Stimulated activated CD4-positive, alpha-beta T cell treated with anti-CD3 and anti-CD28 coated beads, Interleukin-15, amount 100 ng/mL, for 1 hour (primary cell): ENCODE results near the gene ZFYVE21.
"Not testable (repeated sequence)": the region's sequence is repeated elsewhere in the genome, so short reads cannot be mapped to it uniquely, and the experiment has no call there.

Source experiments
- DNase-seq, 2 donors: peaks; one replicate each; pipeline ENCODE4 v3.0.0-alpha.2; 2020; ENCODE audit warnings: low read depth in 1 of 2, low spot score in 1 of 2

Gene ZFYVE21

GRCh38 chr14:103762036-103762435 is 46.4 kb downstream of the ZFYVE21 start:
- no peak for DNase-seq

DNA sequence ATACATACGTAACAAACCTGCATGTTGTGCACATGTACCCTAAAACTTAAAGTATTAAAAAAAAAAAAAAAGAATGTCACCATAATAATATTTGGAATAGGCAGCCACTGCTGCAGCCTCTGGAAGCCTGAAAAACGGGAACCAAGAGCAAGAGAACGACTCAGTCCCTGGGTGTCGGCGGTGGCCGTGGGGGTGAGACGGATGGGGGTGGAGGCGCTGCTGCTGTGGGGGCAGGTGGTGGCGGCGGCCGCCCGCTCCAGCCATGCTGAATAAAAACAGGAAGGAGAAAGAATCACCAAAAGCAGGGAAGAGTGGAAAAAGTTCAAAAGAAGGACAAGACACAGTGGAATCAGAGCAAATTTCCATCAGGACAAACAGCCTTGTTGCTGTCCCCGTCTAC is 46.9 kb downstream of the ZFYVE21 start:
- no peak for DNase-seq

DNA sequence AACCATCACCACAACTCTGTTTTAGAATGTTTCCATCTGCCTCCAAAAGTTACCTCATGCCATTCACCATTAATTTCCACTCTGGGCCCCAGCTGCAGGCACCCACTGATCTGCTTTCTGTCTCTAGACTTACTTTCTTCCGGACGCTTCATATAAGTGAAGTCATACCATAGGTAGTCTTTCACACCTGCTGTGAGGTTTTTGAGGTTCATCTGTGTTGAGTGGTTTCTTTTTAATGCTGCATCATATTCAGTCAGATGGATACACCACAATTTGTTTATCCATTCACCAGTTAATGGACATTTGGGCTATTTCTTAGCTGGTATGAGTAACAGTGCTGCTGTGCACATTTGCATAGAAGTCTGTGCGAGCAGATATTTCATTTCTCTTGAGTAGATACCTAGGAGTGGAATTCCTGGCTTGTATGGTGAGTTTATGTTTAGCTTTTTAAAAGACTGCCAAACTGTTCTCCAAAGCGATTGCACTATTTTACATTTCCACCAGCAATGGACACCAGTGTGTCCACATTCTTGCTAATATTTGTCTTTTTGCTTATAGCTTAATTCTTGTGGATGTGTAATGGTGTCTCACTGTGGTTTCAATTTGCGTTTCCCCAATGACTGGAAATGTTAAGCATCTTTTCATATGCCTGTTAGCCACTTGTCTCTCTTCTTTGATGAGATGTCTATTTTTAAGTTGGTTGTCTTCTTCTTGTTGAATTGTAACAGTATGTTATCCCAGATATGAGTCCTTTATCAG is 48.3 kb downstream of the ZFYVE21 start:
- DNase-seq = no peak

GRCh38 chr14:103765526-103765925 is 49.9 kb downstream of the ZFYVE21 start:
- no peak for DNase-seq

GRCh38 chr14:103767336-103767894 is 51.8 kb downstream of the ZFYVE21 start:
- DNase-seq = no peak

DNA sequence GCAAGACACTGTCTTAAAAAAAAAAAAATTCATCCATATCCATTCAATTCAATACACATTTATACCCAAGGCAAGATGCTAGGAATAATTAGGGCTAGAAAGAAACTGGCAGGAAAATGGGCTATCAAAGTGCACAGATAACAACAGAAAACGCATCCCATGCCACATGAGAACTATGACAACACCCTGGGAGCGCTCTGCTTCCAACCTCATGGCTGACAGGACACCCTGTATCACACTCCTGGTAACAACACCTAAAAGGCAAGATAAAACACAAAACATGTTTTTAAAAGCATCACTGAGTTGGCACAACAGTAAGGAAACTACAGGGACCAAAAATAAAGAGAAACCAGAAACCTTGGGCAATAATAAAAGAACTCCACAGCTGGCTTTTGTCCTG is 54.9 kb downstream of the ZFYVE21 start:
- no peak for DNase-seq

DNA sequence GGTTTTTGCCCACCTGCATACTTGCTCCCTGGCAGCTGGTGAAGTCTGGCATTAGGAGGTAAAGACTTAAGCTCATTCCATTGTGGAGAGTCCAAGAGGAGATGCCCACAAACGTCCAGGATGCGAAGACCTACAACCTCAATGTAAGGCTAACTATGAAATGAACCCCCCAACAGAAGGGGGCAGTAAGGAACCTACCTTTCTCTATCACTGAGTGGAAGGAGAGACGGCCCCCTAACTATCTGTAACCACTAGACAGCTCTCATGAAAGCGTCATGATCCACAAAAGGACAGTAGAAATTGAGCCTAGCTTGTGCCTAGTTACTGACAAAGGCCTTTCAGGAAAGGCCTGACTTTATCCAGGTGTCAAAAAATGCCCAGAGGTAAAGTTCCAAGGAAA is 55.3 kb downstream of the ZFYVE21 start:
- no peak for DNase-seq

DNA sequence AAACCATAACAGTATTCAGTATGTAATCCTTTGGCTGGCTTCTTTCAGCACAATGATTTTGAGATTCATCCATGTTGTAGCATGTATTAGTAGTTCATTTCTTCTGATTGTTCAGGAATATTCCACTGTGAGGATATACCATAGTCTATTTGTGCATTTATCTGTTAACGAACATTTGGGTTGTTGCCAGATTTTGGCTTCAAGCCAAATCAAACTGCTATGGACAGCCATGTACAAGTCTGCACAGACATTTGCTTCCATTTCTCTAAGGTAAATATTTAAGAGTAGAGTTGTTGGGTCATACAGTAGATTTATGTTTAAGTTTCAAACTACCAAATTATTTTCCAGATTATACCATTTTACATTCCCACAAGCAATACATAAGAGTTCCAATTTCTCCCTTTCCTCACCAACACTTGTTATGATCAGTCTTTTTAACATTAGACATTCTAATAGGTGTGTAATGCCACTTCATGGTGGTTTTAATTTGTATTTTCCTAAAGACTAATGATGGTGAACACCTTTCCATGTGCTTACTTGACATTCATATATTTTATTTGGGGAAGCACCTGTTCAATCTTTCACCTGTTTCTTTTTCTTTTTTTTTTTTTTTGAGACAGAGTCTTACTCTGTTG is 56.6 kb downstream of the ZFYVE21 start:
- no peak for DNase-seq

DNA sequence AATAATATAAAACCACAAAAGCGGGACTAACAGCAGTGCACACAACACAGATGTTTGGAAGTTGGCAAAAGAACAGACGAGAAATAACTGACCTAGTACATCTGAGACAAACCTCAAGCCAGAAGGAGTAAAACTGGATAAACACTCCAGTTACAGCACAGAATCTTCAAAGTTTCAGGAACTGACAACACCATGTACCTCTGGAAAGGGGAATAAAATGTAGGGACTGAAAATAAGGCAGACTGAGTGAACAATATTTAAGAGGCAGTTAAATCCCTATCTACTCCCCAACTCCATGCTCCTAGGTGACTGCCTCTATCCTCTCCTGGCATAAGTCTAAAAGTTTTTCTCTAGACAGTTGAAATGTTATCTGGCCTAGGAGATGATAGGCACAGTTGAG is 57.9 kb downstream of the ZFYVE21 start:
- DNase-seq = no peak

- DNase-seq = no peak
These were observed 59.9 kb downstream of the ZFYVE21 start for GRCh38 chr14:103775506-103775905.

DNA sequence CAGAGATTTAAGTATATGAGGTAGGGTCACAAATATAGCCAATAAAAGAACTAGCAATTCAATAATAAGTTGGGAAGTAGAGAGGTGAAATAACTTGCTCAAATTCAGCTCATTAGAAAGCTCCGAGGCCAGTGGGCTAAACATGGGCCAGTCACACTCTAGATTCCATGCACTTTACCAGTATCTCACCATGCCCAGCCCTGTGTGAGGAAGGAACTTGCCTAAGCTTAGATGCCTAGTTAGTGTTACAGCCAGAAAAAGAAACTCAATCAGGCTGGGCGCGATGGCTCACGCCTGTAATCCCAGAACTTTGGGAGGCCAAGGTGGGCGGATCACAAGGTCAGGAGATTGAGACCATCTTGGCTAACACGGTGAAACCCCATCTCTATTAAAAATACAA is 60.7 kb downstream of the ZFYVE21 start:
- DNase-seq = not testable (repeated sequence)

DNA sequence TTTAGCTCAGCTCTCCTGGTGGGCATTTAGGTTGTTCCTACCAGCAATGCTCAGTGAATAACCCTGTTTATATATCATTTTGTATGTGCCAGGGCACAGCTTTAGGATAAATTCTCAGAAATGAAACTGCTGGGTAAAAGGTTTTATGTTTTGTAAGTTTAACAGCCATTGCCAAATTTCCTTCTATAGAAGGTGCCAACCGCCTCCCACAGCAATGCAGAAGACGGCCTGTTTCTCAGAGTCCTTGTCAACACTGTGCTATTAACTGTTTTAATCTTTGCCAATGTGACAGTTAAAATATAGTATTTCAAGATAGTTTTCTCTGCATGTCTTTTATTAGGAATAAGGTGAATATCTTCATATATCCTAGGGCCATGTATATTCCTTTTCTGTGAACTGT is 66.8 kb downstream of the ZFYVE21 start:
- DNase-seq = no peak
